Breast epithelium (tissue), 3 donors: Measurements from ENCODE around the gene NUBPL.

Experiments used
- POLR2A ChIP-seq: fragments of 450-650 bp; IDR thresholded peaks from one replicate; pipeline ENCODE4 v1.6.1; 2016; ENCODE audit warnings: antibody characterized with exemption, mild to moderate bottlenecking, moderate library complexity
- POLR2AphosphoS5 ChIP-seq, 3 donors: sonication (generic); formaldehyde crosslinking; IDR thresholded peaks; one replicate each; pipeline ENCODE4 v1.6.1; 2017; ENCODE audit warnings: antibody characterized with exemption in 3 of 3
- TF ChIP-seq, protein P1 (sequence below), 3 donors: fragments of 450-650 bp; IDR thresholded peaks; one replicate each; pipeline ENCODE4 v1.5.1; 2016 to 2017; ENCODE audit warnings: antibody characterized with exemption in 3 of 3, mild to moderate bottlenecking in 3 of 3, moderate library complexity in 3 of 3

- TF ChIP-seq, protein P1, sequence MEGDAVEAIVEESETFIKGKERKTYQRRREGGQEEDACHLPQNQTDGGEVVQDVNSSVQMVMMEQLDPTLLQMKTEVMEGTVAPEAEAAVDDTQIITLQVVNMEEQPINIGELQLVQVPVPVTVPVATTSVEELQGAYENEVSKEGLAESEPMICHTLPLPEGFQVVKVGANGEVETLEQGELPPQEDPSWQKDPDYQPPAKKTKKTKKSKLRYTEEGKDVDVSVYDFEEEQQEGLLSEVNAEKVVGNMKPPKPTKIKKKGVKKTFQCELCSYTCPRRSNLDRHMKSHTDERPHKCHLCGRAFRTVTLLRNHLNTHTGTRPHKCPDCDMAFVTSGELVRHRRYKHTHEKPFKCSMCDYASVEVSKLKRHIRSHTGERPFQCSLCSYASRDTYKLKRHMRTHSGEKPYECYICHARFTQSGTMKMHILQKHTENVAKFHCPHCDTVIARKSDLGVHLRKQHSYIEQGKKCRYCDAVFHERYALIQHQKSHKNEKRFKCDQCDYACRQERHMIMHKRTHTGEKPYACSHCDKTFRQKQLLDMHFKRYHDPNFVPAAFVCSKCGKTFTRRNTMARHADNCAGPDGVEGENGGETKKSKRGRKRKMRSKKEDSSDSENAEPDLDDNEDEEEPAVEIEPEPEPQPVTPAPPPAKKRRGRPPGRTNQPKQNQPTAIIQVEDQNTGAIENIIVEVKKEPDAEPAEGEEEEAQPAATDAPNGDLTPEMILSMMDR (IDR thresholded peaks at IDR 0.05), result no peak
- no peak for TF ChIP-seq POLR2A
- TF ChIP-seq POLR2AphosphoS5 (IDR thresholded peaks at IDR 0.05), result no peak
Observed at GRCh38 chr14:31819281-31819680, 258.1 kb downstream of the NUBPL start.
